Activated gamma-delta T cell treated with anti-CD3 and anti-CD28 coated beads, Interleukin-2, amount 50 U/mL, for 16 hours (primary cell): ENCODE measurements around the gene SGMS2.
"Not testable (repeated sequence)": the region's sequence is repeated elsewhere in the genome, so short reads cannot be mapped to it uniquely, and the experiment has no call there.

Experiments
- DNase-seq: peaks from one replicate; pipeline ENCODE4 v3.0.0-alpha.2; 2020; ENCODE audit warnings: low read depth

SGMS2 gene

GRCh38 chr4:107866726-107867125, 42.0 kb downstream of the SGMS2 start:
- no peak for DNase-seq

- no peak for DNase-seq
Observed at GRCh38 chr4:107870236-107870635, 45.5 kb downstream of the SGMS2 start.

- no peak for DNase-seq
Observed at GRCh38 chr4:107870916-107871786, 46.4 kb downstream of the SGMS2 start.

GRCh38 chr4:107874024-107874423, 49.3 kb downstream of the SGMS2 start:
- DNase-seq: no peak

GRCh38 chr4:107876099-107876498, 51.4 kb downstream of the SGMS2 start:
- no peak for DNase-seq

GRCh38 chr4:107877361-107877760, 52.6 kb downstream of the SGMS2 start:
- no peak for DNase-seq

- DNase-seq: no peak
Observed at GRCh38 chr4:107885865-107886264, 61.1 kb downstream of the SGMS2 start.

GRCh38 chr4:107888237-107888636, 63.5 kb downstream of the SGMS2 start:
- DNase-seq: no peak

GRCh38 chr4:107890779-107891178, 66.0 kb downstream of the SGMS2 start:
- no peak for DNase-seq

- DNase-seq: no peak
Observed at GRCh38 chr4:107891299-107891698, 66.6 kb downstream of the SGMS2 start.

GRCh38 chr4:107893171-107894137, 68.7 kb downstream of the SGMS2 start:
- no peak for DNase-seq

GRCh38 chr4:107894138-107894603, 69.4 kb downstream of the SGMS2 start:
- no peak for DNase-seq

- DNase-seq: no peak
Observed at GRCh38 chr4:107896158-107896645, 71.5 kb downstream of the SGMS2 start.

- no peak for DNase-seq
Observed at GRCh38 chr4:107896646-107897045, 71.9 kb downstream of the SGMS2 start.

- DNase-seq: no peak
Observed at GRCh38 chr4:107897823-107898222, 73.1 kb downstream of the SGMS2 start.

- DNase-seq: no peak
Observed at GRCh38 chr4:107900067-107900466, 75.3 kb downstream of the SGMS2 start.

- DNase-seq: no peak
Observed at GRCh38 chr4:107900508-107900907, 75.8 kb downstream of the SGMS2 start.

GRCh38 chr4:107901213-107901934, 76.6 kb downstream of the SGMS2 start:
- no peak for DNase-seq

- DNase-seq: no peak
Observed at GRCh38 chr4:107902715-107903114, 78.0 kb downstream of the SGMS2 start.

GRCh38 chr4:107905082-107905481, 80.3 kb downstream of the SGMS2 start:
- DNase-seq: not testable (repeated sequence)

- DNase-seq: no peak
Observed at GRCh38 chr4:107906458-107907100, 81.8 kb downstream of the SGMS2 start.
